Ammon's horn (tissue), 1 donor: ENCODE measurements around the gene ADGRL2.

ENCODE experiments used
- DNase-seq: peaks from one replicate; pipeline ENCODE4 v3.0.0-alpha.2; 2016; ENCODE audit warnings: low spot score

ADGRL2 gene

DNA sequence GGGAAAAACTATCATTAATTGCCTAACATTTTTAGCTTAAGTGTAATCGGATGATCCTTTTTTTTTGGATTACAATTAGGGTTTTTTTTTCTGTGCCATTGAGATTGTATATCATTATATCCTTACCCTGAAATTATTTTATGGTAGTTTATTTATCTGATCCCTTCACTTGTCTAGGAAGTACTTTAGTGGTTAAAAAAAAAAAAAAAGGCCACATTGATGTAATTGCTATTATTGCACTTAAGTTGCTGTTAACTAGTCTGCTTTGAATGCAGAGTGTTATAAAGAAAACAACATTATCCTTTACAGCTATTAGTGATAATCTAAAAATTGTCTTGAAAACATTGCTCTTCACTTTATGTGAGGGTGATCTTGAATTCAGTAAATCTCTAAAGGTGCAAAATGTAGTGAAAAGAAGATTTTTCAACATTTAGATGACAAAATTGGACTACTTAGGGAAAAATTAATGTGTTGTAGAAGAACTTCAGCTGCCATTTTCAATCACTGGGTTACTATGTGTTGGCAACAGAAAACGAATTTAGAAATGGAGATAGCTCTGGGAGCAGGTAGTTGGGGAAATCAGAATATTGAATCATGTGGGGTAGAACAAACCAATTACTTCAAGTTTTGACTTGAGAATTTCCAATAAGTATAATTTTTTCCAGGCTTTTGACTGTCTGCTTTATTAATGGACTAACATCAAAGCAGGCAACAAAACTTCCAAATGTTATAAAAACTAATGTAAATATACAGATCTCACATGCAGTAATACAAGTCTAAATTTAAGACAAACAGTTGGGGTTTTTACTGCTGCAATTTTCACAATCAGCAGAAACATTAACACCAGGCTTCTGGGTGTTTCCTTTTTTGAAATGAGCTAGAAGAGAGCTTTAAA is 5.0 kb downstream of the ADGRL2 start:
- DNase-seq, result no peak

DNA sequence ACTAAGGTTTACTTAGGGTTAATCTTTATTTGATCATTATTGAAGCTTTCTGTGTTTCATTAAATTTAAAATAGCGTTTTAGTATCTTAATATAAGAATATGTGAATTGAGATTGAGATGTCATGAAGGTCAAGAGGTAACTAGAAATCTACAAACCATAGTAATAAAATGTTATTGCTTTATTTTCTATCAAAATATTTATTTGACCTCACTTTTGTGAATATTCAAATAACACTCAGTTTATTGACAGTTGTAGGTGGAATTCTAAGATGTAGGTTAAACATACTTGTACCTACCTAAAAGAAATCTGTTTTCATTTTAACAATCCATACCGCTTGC is 5.7 kb downstream of the ADGRL2 start:
- DNase-seq, result no peak

DNA sequence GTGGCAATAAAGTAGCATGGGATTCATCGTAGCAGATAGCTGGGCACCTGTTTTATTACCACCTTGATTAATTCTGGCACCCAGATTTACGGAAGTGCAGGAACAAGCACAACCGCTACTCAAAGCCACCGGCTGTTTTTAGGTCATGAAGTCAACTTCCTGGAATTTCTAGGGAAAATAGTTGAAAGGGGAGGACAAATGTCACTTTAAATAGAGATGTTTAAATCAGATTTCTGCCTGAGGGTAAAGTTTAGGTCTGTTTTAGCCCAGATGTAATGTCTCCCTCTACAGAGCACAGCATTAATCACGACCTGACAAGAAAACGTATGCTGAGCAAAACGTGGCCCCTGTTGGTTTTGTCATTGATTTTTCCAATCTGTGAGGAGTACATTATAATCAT is 8.0 kb downstream of the ADGRL2 start:
- DNase-seq, result no peak

DNA sequence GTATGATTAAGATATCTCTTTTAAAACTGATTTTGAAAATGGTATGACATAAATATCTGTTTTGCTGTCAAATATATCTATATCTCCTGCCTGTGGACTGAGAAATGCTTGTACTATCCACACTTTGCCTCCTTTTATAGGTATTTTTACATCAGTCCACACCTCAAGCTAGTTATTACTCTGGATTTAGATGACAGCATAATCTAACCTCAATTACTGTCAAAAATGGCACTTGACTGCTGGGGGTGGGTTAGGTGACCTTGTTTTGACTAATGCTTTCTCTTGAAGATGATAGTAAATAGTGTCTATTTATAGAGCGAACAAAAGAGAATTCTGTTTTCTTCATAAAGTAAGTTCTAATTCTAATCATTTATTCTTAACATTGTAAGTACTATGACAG is 9.1 kb downstream of the ADGRL2 start:
- DNase-seq, result no peak

DNA sequence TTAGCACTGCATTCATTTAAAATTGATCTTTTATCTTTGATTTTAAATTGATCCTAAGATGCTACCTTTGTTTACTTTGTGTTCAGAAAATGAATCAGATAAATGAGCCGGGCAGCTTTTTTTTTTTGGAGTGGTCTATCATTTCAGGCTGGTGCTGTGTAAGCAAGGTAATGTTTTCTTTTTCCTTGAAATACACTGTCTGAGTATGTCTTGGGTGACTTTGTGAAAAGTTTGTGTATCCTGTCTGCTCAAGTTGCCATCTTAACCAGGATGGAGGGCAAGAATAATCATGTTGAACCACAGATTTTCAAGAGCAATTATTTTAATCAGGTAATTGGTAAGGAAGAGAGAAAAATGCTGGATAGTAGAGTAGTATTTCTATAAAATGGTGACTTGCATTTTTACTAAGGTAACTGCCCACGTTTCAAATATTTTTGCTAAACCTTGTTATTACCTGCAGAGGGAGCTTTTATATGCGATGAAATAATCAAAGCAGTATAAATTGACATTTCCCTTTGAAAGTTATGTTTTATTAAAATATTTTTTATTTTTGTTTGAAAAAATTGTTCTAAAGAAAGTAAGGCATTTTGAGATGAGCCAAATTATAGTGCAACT is 11.1 kb downstream of the ADGRL2 start:
- no peak for DNase-seq

DNA sequence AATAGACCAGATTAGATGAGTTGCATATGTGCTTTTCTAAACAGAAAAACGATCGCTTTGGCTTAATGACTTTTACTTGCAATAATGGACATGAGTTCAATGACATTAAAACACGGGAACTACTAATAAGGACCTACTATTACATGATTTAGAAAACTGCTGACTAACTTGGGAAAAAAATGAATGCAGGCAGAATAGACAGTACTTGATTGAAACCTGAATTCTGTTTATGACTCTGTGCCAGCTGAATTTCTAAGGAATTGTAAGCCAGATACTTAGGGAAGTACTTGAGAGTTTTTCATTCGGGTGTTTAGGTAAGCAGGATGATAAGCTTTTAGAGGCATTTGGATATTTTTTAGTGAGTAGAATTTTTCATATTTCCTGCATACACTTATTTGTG is 12.0 kb downstream of the ADGRL2 start:
- DNase-seq, result no peak

DNA sequence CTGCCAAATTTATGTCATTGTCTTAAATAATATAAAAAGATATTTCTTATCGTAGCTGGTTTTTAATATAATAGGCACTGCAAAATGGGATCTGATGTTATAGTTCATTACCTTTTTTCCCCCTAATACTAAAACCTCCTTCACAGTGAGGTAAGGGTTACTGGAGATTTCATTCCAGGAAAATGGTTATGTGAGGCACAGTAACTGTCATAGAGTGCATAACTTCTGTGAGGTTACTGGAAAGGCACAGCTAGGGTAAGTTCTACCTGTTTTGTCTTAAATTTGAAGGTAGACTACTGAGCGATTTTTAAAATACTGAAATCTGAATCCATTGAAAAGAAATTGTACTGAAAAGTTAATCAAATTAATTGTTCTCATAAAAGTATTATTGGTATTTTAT is 13.0 kb downstream of the ADGRL2 start:
- DNase-seq, result no peak

DNA sequence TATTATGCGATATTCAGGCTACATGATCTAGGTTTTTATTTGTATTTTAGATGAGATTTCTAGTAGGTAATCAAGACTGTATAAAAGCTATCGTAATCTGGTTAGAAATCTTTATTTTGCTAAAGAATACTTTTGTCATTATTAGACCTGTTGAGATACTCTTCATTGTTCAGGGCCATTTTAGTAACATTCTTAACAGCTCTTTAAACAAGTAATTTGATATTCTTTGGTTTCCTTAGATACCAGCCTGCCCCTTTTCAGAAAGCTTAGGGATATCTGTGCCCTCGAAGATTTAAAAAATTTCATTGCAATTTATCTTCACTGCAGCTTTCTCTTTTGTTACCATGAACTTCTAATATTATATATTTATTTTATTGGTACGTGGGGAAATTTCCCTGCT is 18.9 kb downstream of the ADGRL2 start:
- no peak for DNase-seq

DNA sequence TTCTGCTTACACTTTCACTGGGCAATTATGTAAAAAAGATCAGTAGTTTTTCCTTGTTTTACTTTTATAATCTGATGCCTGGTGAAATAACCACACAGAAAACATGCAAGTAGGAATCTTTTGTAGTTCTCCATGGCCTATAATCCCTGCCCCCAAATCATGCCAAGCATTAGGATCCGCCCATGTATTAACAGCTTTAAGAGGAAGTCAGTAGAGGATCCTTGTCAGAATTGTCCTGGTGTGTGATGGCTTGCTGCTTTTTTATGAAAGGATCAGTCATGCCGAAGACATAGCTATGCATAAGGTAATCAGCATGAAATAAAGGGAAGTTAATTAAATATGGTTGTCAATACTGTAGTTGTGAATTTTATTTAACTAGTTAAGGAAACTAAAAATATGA is 20.0 kb downstream of the ADGRL2 start:
- DNase-seq, result no peak

DNA sequence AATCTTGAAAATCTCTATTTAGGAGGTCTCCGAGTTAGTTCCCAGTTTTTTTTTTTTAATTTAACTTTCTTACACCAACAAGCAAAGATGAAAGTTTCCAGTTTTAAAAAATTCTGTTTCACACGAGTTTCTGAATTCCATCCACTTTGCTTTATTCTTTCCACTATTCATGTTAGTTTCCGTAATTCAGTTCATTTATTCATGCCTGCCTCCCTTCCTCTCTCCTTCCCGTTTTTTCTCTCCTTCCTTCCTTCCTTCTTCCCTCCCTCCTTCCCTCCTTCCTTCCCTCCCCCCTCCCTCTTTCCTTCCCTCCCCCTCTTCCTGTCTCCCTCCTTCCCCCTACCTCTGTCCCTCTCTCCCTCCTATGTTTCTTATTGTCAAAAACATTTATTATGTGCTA is 22.3 kb downstream of the ADGRL2 start:
- DNase-seq, result no peak

DNA sequence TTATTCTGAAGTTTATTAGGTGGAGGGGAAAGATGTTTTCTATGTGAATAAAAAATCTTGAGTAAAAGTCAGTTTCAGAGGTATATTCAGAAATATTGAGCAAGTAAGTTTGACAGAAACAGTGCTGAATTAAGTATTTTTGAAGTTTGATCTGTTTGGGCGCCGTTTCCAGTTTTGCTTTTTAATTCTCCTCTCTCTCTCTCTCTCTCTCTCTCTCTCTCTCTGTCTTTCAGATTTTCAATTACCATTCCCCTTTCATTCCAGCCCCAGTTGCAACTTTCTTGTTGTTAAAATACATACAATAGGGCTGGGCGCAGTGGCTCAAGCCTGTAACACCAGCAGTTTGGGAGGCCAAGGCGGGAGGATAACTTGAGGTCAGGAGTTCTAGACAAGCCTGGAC is 24.0 kb downstream of the ADGRL2 start:
- DNase-seq, result no peak

DNA sequence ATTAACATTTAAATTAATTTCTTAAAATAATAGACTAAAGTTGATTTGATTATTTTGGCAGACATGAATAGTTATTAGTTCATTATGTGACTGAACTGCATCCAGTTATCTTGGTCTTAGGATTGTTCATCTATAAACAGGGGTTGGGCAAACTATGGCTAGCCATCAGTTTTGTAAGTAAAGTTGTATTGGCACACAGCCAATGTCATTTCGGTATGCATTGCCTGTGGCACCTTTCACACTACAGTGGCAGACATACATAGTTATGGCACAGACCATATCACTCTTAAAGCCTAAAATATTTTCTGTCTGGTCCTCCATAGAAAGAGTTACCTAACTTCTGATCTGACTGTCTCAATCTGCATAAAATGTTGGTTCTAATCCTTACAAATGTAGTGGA is 27.2 kb downstream of the ADGRL2 start:
- no peak for DNase-seq

DNA sequence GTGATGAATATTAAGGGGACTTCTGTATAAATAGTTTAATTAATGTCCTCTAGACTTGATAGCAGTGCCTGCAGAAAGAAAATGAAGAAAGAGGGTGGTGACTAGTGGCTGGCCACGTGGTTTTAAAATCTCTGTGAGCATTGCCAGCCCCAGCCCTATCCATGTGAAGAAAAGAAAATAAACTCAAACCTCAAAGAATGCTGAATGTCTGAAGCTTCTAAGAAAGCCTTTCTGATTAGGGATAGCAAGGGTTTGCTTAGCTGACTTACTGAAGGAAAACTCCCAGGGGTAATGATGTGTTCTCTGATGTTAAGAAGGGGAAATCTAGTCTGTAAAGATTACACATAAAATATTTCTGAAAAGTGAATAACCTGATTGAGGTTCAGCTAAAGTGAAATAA is 31.8 kb downstream of the ADGRL2 start:
- DNase-seq, result no peak

DNA sequence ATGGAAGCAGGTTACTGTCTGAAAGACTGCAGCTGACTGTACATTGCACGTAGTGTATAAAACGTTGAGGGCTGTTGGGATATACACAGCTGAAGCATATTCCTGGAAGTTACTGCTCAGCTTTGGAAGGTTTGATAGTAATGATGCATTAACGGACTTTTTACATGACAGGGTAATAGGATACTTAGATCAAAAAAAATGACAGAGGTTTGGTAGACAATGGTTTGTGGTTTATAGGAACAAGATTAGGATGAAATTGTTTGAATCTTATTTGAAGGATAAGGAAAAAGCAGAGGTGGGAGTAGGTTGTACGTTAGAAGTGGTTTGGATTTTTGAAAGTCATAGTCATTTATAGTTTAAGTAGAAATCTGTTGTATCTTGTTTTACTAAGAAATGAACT is 33.0 kb downstream of the ADGRL2 start:
- DNase-seq, result no peak

DNA sequence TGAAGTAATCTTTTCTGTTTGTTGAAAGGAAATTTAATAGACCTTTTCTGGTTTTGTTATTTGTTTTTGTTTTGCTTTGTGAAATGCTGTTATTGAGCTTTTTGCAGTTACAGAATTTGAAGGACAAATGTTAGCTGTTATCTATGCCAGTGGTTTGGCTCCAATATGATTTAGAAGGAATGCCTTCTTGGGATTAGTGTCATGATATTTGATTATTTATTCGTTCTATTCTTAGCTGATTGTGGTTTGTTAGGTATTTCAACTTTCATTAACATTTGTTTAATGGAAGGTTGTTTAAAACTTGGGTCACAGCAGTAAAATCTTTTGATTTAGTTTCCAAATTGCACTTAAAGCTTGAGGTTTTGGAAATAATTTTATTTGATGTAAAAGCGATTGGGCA is 33.5 kb downstream of the ADGRL2 start:
- no peak for DNase-seq

DNA sequence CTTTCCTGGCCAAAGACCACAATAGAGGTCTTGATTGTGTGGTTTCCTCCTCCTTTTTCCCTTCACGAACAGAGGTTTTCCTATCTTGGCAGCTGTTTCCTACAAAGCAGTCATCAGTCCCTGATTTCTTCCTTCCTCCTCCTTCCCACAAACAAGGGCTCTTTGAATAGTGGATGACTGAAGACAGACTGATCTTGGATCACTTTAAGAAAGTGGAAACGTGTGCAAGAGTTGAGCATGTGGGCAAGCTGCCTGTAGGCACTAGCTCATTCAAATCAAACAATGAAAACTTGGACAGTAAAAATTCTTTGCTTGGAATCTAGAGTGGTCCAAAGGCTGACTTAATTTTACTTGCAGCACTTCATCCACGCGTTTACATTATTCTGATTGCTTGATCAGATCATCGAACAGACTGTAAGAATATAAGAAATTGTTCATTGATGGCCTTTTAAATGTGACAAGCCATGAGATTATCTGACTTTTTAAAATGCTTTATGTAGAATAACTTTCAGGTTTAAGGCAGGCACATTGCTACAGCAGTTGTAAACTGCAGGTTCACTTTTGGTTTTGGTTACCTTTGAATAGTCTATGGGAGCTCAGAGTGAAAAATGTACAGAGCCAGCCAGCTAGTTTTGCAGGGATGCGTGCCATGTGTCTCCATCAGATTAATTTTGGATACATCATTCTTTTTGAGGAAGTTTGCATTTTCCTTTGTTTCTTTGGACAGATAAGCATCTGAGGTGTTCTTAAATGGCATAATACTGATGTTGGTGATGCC is 34.4 kb downstream of the ADGRL2 start:
- DNase-seq, result no peak

DNA sequence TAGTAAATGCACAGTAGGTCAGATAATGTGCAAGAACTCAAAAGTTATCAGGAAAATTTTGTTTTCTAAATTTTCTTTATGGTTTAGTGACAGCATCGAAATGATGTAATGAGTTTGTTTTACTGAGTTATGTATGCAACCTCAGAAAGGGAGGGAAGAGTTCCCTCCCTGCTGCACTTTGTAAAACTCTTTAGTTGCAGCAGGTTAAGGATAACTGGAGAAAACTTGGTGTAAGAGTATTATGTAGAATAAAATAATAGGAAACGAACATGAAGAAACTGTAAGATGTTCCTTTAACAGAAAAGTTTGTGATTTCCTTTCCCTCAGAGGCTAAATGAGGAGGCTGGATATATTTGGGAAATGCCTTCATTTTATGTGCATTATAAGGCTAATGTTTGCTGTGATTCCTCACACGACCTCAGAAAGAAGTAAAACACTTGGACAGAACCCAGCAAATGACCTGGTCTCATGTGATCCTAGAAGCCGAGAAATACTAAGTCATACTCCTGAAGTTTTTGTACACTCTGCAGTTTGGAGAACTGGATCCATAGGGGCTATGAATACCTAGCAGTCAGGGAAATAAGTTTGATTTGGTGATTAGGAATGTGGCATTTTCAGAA is 35.4 kb downstream of the ADGRL2 start:
- DNase-seq, result no peak

DNA sequence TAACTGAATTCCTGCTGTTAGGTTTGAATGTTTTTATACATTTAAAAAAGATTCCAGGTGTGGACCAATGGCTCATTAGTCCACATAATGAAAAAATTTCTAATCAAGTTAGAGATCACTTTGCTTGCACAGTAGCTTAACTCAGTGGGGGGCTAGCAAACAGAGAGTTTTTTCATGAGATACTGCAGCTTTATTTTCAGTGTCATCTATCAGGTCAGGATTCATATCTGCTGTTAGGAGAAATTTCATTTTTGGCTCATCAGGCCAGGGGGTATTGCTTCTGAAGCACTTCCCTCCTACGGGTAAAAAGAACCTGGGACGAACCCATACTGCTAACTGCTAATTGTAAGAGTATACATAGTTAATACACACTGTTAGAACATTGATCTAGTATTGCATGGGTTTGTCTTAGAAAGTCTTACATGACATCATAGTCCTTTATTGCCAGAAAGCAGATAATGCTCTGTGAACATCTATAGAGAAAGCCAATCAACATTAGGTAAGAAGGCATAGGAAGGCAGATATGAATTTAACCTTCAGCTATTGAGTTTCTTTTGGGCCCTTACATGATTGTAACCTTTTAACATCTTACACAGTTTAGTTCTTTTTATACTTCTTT is 38.0 kb downstream of the ADGRL2 start:
- DNase-seq, result no peak

DNA sequence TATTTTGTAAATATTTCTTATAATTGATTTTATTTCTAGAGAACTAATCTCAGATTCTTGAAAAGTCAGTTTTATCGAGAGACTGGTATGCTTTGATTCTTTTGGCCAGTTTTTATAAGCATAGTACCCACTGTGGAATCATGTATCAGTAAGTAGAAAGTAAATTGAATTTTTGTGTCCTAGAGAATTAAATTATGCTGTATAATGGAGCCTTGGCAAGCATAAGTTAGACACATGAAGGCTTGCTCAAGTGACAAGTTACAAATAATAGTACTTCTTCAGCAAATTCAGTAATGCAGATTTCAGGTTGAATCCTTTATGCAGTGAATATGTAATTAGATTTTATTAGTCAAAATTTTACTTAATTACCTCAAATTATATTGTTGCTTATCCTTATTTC is 40.1 kb downstream of the ADGRL2 start:
- DNase-seq, result no peak

DNA sequence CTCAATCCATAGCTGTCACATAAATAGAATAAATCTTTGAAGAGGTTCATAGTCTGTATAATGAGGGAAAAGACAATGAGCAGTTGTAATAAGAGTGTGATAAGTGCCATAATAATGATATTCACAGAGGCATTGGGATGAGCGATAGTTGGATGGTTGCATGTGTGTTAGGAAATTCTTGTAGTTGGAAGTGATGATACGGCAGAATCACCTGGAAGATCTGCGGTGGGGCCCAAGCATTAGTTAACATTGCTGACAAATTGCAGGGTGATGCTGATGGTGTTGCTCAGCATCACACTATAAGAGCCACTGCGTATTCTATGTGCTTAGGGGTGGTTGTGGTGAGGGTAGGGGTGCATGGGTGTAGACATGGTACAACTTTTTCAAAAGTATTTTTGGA is 41.1 kb downstream of the ADGRL2 start:
- DNase-seq, result no peak

DNA sequence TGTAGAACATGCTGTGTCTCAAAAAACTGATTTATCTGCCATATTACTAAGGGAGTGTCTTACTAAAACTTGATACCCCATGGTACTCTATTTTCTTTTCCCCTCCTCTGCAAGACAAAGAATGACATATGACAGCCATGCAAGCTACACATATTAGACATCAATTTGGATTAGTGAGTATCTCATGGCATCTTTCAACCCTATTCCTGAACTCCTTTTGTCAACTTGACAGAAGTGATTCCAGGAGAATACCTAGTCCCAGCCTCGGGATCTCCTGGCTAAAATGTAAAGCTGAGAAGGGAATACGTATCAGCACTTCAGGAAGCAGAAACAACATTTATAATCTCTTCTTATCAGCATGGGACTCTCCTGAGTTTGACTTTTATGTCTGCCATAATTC is 43.7 kb downstream of the ADGRL2 start:
- DNase-seq, result no peak

DNA sequence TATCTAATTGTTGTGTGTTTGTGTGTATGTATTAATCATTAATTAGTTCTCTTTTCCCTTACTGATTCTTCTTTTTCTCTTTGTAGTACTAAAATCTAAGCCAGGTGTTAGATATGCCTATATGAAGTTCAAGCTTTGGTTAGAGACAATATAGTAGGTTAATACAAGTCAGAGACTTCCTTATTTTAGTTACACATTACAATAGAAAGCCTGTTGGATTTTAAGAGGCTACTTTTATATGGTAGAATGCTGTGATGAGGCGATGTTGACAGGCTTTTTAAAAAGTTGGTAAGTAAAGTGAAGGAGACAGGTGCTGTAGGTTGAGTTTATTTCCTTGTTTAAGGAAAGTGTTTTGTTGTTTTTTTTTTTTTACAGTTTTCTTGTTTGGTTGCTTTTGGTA is 45.9 kb downstream of the ADGRL2 start:
- no peak for DNase-seq
